Measurements from ENCODE around the gene CPA1.
"Not testable (repeated sequence)": the region's sequence is repeated elsewhere in the genome, so short reads cannot be mapped to it uniquely, and the experiment has no call there.

The CPA1 gene

GRCh38 chr7:130372402-130373165 is 7.7 kb upstream of the CPA1 start:
- no peak for DNase-seq (ENCODE audit: low read depth)
- H3K4me3 ChIP-seq (ENCODE audit: low read length): no peak overlapping the region
- TF ChIP-seq CTCF (conservative IDR thresholded peaks at IDR 0.05; ENCODE audit: low read depth, low read length): no peak

GRCh38 chr7:130374507-130374906 is 5.8 kb upstream of the CPA1 start:
- TF ChIP-seq CTCF (conservative IDR thresholded peaks at IDR 0.05; ENCODE audit: low read depth, low read length): no peak
- no peak for DNase-seq (ENCODE audit: low read depth)
- no peak overlapping the region for H3K4me3 ChIP-seq (ENCODE audit: low read length)

GRCh38 chr7:130376461-130376860 is 3.8 kb upstream of the CPA1 start:
- not testable (repeated sequence) for DNase-seq (ENCODE audit: low read depth)

GRCh38 chr7:130377178-130377577 is 3.1 kb upstream of the CPA1 start:
- no peak overlapping the region for H3K4me3 ChIP-seq (ENCODE audit: low read length)
- no peak for TF ChIP-seq CTCF (conservative IDR thresholded peaks at IDR 0.05; ENCODE audit: low read depth, low read length)
- no peak for DNase-seq (ENCODE audit: low read depth)

More at GRCh38 chr7:130376461-130376860, 3.8 kb upstream of the CPA1 start:
- H3K4me3 ChIP-seq (ENCODE audit: low read length): not testable (repeated sequence)

GRCh38 chr7:130379019-130379418 is 1.3 kb upstream of the CPA1 start:
- DNase-seq (ENCODE audit: low read depth): no peak
- no peak overlapping the region for H3K4me3 ChIP-seq (ENCODE audit: low read length)
- TF ChIP-seq CTCF (conservative IDR thresholded peaks at IDR 0.05; ENCODE audit: low read depth, low read length): no peak

- TF ChIP-seq CTCF (conservative IDR thresholded peaks at IDR 0.05; ENCODE audit: low read depth, low read length): no peak
- DNase-seq (ENCODE audit: low read depth): no peak
- H3K4me3 ChIP-seq (ENCODE audit: low read length): no peak overlapping the region
These were observed 768 bp upstream of the CPA1 start for GRCh38 chr7:130379532-130379920.

- TF ChIP-seq CTCF (conservative IDR thresholded peaks at IDR 0.05; ENCODE audit: low read depth, low read length): no peak
- no peak overlapping the region for H3K4me3 ChIP-seq (ENCODE audit: low read length)
- DNase-seq (ENCODE audit: low read depth): no peak
These were observed 664 bp downstream of the CPA1 start for GRCh38 chr7:130380861-130381455.
